Suppressor macrophage treated with lipopolysaccharide for 1 hour (primary cell): ENCODE results near the gene TAGLN3.

ENCODE experiments used
- DNase-seq, 3 donors: peaks; one replicate each; pipeline ENCODE4 v3.0.0-alpha.2; 2020 to 2022

TAGLN3 gene

DNA sequence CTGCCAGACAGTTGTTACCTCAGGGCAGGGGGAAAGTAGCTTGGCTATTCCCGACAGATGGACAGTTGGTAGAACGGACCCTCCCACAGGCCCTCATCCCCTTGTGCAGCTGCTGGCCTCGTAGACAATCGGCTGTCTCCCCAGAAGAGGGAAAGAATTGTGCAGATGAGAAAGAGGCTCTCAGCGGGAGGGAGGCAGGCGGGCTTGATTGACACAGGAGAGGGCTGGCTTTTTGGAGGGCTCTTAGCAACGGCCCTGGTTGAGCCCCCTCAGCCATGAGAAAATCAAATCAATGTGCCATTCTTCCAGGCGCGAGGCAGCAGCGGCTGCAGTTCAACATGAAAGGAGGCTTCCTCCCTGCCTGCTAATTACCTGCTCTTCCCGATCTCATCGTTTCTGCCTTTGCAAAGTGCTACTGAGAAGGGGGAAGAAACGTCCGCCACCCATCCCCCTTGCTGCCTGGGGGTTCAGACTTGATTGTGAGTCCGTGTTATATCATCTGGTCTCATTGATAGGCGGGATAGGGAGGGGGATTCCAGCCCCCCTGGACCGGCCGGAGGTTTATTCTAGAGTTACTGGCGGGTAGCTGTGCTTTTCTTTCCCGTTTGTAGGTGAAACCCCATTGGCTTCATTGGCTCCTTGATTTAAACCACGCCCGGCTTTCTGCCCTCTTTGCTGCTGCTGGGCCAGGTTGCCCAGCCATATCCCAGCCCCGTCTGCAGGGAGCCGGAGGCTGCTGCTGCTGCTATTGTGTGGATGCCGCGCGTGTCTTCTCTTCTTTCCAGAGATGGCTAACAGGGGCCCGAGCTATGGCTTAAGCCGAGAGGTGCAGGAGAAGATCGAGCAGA, at the start of gene TAGLN3:
TAGLN3 (plus strand) TSS at position 287 of the 848 bp plus-strand sequence; CDS start at position 788, 501 bp downstream.
- peak in 1 of 3 donors; percentile 15 for DNase-seq

DNA sequence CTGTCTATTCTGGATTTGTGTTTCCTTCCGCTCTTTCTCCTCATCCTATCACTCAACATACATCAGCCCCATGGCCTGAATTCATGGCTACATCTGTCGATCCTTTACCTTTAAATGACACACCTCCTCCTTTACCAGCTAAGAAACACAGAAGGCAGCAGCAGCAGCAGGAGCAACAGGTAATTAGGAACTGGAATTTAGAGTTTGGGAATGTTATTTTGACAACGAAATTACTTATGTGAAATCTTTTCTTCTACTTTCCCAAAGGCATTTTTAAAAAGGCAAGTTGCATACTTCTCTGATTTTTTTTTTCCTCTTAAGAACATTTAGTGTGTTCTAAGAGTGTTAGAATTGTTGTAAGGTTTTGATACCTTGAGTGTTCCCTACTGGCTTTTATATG, 49.0 kb upstream of the TAGLN3 start:
- DNase-seq: no peak

- DNase-seq: no peak
Measured at GRCh38 chr3:111951032-111951431, 47.7 kb upstream of the TAGLN3 start.

GRCh38 chr3:111952086-111952485, 46.6 kb upstream of the TAGLN3 start:
- no peak for DNase-seq

GRCh38 chr3:111952866-111953450, 45.8 kb upstream of the TAGLN3 start:
- no peak for DNase-seq

DNA sequence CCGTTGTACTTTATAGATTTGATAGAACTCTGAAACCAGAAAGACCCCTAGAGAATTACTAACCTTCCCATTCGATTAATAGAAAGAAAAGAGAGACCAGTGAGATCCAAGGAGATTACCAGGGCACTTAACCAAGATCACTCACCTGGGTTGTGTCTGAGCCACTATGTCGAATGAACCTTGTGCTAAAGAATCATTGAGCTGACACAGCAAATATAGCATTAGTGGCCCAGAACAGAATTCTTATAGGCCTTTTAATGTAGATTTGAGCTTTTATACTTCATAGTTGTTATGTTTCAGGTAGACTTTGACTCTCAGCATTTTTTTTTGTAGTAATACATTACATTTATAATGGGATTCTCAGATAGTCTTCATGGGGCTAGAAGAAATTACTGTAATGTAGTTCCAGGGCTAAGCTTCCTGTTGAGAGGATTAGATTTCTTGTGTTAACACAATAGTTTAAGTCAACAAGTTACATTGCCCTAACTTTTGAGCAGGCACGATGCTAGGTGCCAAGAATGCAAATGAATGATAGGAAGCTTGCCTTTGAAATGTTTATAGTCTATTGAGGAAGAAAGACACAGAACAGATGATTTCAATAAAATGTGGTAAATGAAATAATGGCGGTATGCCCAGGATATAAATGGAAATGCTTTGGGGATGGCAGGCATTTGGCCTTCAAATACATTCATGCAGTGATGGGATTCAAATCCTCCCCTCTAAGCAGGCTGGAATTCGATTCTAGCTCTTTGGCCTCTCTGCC, 44.3 kb upstream of the TAGLN3 start:
- DNase-seq: no peak

DNA sequence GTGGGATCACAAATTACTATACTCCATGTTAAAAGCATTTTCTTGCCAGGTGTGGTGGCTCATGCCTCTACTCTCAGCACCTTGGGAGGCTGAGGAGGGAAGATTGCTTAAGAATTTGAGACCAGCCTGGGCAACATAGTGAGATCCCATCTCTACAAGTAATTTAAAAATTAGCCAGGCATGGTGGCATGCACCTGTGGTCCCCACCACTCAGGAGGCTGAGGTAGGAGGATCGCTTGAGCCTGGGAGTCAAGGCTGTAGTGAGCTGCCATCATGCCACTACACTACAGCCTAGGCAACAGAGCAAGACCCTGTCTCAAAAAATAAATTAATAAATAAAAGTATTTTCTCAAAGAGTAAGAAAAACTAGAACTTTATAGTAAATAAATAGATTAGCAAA, 42.8 kb upstream of the TAGLN3 start:
- DNase-seq: no peak

GRCh38 chr3:111956449-111956848, 42.3 kb upstream of the TAGLN3 start:
- no peak for DNase-seq

DNA sequence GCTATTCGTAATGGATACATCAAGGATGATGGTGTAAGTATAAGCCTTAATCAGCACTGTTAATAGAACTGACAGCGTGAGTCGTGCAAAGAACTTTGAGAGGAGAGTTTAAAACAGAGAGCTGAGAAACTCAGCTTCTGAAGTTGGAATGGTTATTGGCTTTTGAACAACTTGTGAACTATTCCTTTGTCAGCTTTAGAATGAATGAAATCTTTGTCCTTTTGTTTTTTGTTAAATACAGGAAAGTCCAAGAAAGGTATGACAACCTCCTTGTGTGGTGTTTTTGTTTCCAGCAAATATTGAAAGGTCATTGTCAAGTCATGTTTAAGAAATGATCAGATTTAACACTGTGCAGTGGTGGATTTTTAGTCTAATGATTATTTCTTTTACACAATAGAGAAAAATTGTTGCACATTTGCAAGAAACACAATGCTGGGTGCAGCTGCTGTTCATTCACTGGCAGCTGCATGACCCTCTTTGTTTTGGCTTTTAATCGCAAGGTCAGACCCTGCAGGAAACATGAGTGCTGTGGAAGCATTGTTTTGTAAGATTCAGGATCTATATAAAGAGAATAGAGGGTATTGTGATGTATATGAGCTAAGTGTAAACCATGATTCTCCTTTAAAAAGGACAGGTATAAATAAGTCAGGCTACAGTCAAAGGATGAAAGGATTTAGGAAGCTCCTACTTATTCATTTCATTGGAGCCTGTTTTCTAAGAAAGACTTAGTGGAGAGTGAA, 41.6 kb upstream of the TAGLN3 start:
- no peak for DNase-seq

DNA sequence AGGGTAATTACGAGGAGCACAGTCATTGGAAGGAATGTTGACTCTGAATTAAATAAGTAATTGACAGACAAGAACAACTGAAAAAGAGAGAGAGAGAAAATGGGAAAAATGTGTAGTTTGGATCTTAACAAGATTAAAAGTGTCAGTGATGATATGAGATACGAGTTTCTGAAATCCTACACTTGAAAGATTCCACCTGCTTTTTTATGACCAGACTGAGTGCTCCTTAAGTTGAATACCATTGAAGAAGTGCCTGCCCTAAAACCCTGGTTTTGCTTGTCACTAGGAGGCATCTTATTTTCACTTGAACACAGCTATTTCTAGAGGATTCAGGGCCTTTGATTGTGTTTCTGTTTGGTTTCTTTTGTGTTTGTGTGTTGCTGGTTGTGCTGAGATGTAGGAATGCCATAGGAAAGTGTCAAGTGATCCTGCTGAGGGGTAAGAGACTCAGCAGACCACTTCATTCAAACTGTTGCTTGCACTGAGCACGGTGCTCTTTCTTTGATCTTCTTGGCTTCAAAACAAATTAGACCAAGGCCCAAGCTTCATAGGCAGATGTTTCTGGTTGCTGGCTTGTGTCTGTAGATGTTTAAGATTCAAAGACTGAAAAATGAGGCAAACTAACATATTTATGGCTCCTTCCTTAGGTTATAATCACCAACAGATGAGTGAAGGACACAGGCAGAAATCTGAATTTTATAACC, 37.1 kb upstream of the TAGLN3 start:
- DNase-seq: no peak

DNA sequence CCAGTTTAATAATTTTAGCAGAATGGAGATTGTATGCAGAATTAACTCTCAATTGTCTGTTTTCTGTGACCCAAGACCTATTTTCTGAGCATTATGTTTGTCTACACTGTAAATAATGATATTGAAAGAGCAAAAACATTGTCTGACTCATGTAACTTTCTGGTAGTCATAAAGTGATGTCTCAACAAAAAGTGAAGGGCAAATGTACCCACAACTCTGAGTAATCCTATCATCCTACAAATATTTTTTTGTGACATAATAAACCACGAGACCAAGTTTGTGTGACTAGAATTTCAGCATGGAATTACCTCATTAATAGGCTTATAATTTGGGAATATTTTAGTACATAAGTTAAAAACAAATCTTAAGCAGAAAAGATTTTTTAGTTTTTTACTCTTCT, 35.3 kb upstream of the TAGLN3 start:
- peak; percentile 60 to 91 (median 90) for DNase-seq

DNA sequence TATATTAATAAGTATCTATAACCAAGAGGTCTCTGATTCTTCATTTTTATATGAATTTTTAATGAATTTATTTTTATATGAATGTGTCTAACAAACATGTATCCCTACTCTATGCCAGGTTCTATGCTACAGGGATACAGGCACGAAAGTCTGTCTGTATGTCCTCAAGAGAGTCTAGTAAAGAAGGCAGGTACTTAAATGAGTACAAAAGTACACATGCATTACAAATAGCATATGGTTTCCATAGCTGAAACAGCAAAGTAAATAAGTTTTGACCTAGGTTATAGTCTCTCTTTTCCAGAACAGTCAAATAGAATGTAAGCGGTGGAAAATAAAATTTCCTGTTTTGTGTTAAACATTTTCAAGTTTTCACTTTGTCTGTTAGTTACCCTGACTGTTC, 33.2 kb upstream of the TAGLN3 start:
- no peak for DNase-seq

GRCh38 chr3:111967068-111967467, 31.7 kb upstream of the TAGLN3 start:
- DNase-seq: peak; percentile 55 to 76 (median 69)

DNA sequence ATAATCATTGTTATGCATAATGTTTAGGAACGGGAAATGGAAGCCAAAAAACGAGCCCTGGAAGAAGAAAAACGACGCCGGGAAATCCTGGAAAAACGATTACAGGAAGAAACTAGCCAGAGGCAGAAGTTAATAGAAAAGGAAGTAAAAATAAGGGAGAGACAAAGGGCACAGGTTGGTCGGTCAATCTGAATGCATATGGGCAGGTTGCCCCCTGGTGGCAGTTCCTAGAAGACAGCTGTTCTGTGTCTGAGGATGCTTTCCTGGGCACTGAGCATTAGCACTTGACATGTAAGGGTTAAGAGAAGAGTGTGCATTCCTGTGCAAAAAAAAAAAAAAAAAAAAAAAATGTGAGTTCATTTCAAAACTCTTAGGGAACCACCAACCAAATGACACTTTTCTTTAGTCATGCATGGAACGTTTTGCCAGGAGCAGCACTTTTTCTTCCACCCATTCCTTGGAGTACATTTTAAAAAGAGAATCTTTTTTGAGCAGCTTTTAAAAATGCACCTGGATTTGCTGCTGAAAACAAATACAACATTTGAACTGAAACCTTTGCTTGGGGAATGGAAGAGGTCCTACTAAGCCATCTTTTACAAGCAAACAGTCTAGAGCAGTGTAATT, 31.0 kb upstream of the TAGLN3 start:
- peak; percentile 87 to 91 (median 91) for DNase-seq

DNA sequence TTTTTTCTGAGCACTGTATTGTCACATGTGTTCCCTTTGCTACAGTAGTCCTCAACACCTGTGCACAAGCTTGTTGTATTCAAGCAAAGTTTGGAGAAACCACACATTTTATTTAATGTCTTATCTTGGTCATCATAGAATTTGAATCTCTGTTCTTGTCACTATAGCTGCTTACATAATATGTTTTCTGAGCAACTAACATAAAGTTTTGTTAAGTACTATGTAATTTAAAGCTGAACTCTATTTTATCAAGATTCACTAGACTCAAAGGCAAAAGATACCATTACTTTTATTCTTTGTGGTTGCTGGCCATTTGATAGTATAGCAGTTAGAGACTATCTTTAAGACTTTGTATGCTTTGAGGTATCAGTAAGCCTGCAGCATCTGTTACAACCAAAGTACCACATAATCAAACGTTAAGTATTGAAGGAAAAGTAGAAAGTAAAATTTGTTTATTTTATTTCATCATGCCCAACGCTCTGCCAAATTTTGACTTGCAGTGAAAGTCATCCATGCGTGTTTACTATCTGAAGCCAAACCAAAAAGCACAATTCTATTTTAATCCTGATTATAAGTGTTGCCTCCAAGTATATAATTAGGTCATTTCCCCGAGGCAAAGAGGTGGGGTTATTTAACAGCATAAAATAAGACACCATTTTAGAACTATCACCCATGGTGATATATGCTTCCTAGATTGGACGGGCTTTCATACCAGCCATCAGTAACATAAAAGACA, 30.2 kb upstream of the TAGLN3 start:
- no peak for DNase-seq

- no peak for DNase-seq
Measured at GRCh38 chr3:111970376-111970775, 28.3 kb upstream of the TAGLN3 start.

GRCh38 chr3:111971533-111972130, 27.1 kb upstream of the TAGLN3 start:
- no peak for DNase-seq

GRCh38 chr3:111972891-111973290, 25.8 kb upstream of the TAGLN3 start:
- no peak for DNase-seq

GRCh38 chr3:111975131-111975530, 23.6 kb upstream of the TAGLN3 start:
- DNase-seq: no peak

DNA sequence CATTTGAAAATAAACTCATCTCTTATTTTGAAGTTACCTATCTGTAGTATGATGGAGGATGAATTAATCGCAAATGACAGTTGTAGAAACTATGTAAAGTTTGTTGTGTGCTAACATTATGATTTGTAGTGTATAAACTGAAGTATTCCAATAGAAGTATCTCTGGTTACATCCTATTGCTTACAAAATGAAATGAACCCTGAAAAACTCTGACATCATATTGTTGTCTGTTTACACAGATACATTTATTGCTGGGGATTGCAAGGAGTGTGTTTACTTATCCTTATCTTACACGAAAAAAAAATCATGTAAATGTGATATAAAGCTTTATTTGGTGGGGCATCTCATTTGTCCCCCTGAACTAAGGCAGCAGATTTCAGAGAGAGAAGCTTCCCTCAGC, 22.5 kb upstream of the TAGLN3 start:
- no peak for DNase-seq
